ENCODE results near the gene INPP5D. TPM values are rescaled to one million over a fixed set of nuclear protein-coding genes. Genes with fewer than 3 reads are reported as not detected.

Gene INPP5D
- total RNA-seq, 1 experiment from 2014 or later: 2.3 TPM

- DNase-seq (ENCODE audit: low spot score): no peak
- H3K4me1 ChIP-seq (ENCODE audit: insufficient read depth, low read length, poor library complexity, severe bottlenecking): peaks cover 4% of the 10 kb centered on the region
- peaks cover 9% of the 10 kb centered on the region for H3K36me3 ChIP-seq (ENCODE audit: insufficient read depth, low read length, poor library complexity, severe bottlenecking)
- CTCF ChIA-PET: interaction anchor here (2.0 kb wide), 1 partner anchor 152 kb away, joined by 9 read pairs; no protein-coding TSS in a partner anchor
- H3K27me3 ChIP-seq (replicated peaks; ENCODE audit: insufficient read depth, low read depth, low read length, poor library complexity): no peaks in the 10 kb centered on the region
- no peak overlapping the region for H3K27ac ChIP-seq (ENCODE audit: low read depth, low read length, poor library complexity, severe bottlenecking)
- H3K9me3 ChIP-seq (ENCODE audit: low read depth, low read length, poor library complexity, severe bottlenecking): no peaks in the 10 kb centered on the region
- POLR2A ChIA-PET (ENCODE audit: low non-redundant PET): no interaction called here
- no peak overlapping the region for H3K4me3 ChIP-seq (ENCODE audit: low read depth, low read length, poor library complexity, severe bottlenecking)
- no TSS peak for BruUV-seq (replicated peaks)
- intact Hi-C loops (cut with micrococcal nuclease; ENCODE audit: unreplicated experiment): loop anchor here (2.0 to 5.0 kb wide), 2 partner anchors 398 to 644 kb away; no protein-coding TSS in a partner anchor
- no peak for TF ChIP-seq EZH2 (IDR thresholded peaks at IDR 0.05; ENCODE audit: borderline replicate concordance, low read depth, low read length, poor library complexity, severe bottlenecking)
- TF ChIP-seq CTCF (conservative IDR thresholded peaks at IDR 0.05; ENCODE audit: low read depth, low read length): no peak
These were observed 190.4 kb downstream of the INPP5D start for GRCh38 chr2:233250568-233250967.

- ChIA-PET POLR2A (ENCODE audit: low non-redundant PET) (interaction anchor here (0.6 kb wide), 1 partner anchor 418 kb away, joined by 4 read pairs; no protein-coding TSS in a partner anchor), CTCF (interaction anchor here (2.0 kb wide), 1 partner anchor 152 kb away, joined by 9 read pairs; no protein-coding TSS in a partner anchor)
- intact Hi-C loops (cut with micrococcal nuclease; ENCODE audit: unreplicated experiment): loop anchor here (1.0 to 5.0 kb wide), 3 partner anchors 153 to 644 kb away; no protein-coding TSS in a partner anchor
- no peak for DNase-seq (ENCODE audit: low spot score)
- H3K36me3 ChIP-seq (ENCODE audit: insufficient read depth, low read length, poor library complexity, severe bottlenecking): peaks cover 12% of the 10 kb centered on the region
- peak overlapping the region; percentile 84 for H3K27ac ChIP-seq (ENCODE audit: low read depth, low read length, poor library complexity, severe bottlenecking)
- no TSS peak for BruUV-seq (replicated peaks)
- peaks cover 4% of the 10 kb centered on the region for H3K4me1 ChIP-seq (ENCODE audit: insufficient read depth, low read length, poor library complexity, severe bottlenecking)
- no peaks in the 10 kb centered on the region for H3K9me3 ChIP-seq (ENCODE audit: low read depth, low read length, poor library complexity, severe bottlenecking)
- no peaks in the 10 kb centered on the region for H3K27me3 ChIP-seq (replicated peaks; ENCODE audit: insufficient read depth, low read depth, low read length, poor library complexity)
- TF ChIP-seq EZH2 (IDR thresholded peaks at IDR 0.05; ENCODE audit: borderline replicate concordance, low read depth, low read length, poor library complexity, severe bottlenecking): no peak
- no peak for TF ChIP-seq CTCF (conservative IDR thresholded peaks at IDR 0.05; ENCODE audit: low read depth, low read length)
- H3K4me3 ChIP-seq (ENCODE audit: low read depth, low read length, poor library complexity, severe bottlenecking): peak overlapping the region; percentile 96
These were observed 190.8 kb downstream of the INPP5D start for GRCh38 chr2:233250985-233251305.

GRCh38 chr2:233251306-233252116, 191.4 kb downstream of the INPP5D start, which contains the start of gene ATG16L1:
TSS of gene ATG16L1 (plus strand) at chr2:233251673. CDS start at chr2:233251828, 155 bp downstream.
- intact Hi-C loops (cut with micrococcal nuclease; ENCODE audit: unreplicated experiment): loop anchor here (1.0 to 5.0 kb wide), 4 partner anchors 153 to 645 kb away; no protein-coding TSS in a partner anchor
- H3K27me3 ChIP-seq (replicated peaks; ENCODE audit: insufficient read depth, low read depth, low read length, poor library complexity): no peaks in the 10 kb centered on the region
- no TSS peak for BruUV-seq (replicated peaks)
- H3K36me3 ChIP-seq (ENCODE audit: insufficient read depth, low read length, poor library complexity, severe bottlenecking): peaks cover 17% of the 10 kb centered on the region
- H3K4me1 ChIP-seq (ENCODE audit: insufficient read depth, low read length, poor library complexity, severe bottlenecking): peaks cover 4% of the 10 kb centered on the region
- ChIA-PET CTCF (interaction anchor here (0.6 to 2.0 kb wide), 2 partner anchors 12 to 153 kb away, joined by 3 to 9 read pairs; no protein-coding TSS in a partner anchor), POLR2A (ENCODE audit: low non-redundant PET) (interaction anchor here (0.6 kb wide), 2 partner anchors 183 to 419 kb away, joined by 4 to 5 read pairs; no protein-coding TSS in a partner anchor)
- no peak for TF ChIP-seq EZH2 (IDR thresholded peaks at IDR 0.05; ENCODE audit: borderline replicate concordance, low read depth, low read length, poor library complexity, severe bottlenecking)
- peak; percentile 99 for TF ChIP-seq CTCF (conservative IDR thresholded peaks at IDR 0.05; ENCODE audit: low read depth, low read length)
- peak within 1 kb of the TSS; percentile 96 for H3K4me3 ChIP-seq (ENCODE audit: low read depth, low read length, poor library complexity, severe bottlenecking)
- DNase-seq (ENCODE audit: low spot score): peak; percentile 98
- no peaks in the 10 kb centered on the region for H3K9me3 ChIP-seq (ENCODE audit: low read depth, low read length, poor library complexity, severe bottlenecking)
- H3K27ac ChIP-seq (ENCODE audit: low read depth, low read length, poor library complexity, severe bottlenecking): peak within 1 kb of the TSS; percentile 84

All from A673 (cell line).